ENCODE measurements around the gene CEP250.
"Not testable (repeated sequence)": the region's sequence is repeated elsewhere in the genome, so short reads cannot be mapped to it uniquely, and the experiment has no call there.

CEP250 gene

GRCh38 chr20:35454881-35455609 lies at the start of gene CEP250:
TSS of gene CEP250 (plus strand) at chr20:35455598. CDS start at chr20:35462368, 6,770 bp downstream.
- peak; percentile 93 to 95 for DNase-seq

DNA sequence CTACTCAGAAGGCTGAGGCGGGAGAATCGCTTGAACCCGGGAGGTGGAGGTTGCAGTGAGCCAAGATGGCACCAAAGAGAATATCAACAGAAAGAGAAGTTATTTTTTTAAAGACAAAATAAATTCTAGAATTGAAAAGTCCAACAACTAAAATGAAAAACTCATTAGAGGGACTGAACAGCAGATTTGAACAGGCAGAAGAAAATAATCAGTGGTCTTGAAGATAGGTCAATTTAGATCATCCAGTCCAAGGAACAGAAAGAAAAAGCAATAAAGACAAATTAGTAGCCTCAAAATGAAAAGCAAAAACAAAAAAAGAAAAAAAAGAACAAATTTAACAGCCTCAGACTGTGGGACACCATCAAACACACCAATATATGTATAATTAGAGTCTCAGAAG lies 49.6 kb upstream of the CEP250 start:
- no peak for DNase-seq

DNA sequence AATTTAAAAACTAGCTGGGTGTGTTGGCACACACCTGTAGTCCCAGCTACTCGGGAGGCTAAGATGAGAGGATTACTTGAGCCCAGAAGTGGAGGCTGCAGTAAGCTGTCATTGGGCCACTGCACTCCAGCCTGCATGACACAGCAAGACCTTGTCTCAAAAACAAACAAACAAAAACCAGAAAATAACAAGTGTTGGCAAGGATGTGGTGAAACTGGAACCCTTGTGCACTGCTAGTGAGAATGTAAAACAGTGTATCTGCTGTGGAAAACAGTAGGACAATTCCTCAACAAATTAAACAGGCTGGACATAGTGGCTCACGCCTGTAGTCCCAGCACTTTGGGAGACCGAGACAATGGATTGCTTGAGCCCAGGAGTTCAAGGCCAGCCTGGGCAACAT lies 47.1 kb upstream of the CEP250 start:
- no peak for DNase-seq

DNA sequence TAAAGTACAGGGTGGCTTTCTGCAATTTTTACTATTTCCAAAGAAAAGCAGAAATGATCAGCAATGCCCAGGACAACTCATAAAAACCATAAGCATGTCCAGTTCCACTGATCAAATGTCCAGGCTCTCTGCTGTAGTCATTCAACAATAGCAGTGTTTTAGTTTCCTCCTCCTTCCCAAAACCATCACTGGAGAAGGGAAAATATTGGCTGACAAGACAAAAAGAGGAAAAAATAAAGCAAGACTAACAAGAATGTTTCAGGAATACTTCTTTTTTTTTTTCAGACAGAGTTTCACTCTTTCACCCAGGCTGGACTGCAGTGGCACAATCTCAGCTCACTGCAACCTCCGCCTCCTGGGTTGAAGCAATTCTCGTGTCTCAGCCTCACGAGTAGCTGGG lies 45.9 kb upstream of the CEP250 start:
- DNase-seq: no peak

GRCh38 chr20:35410613-35411012 lies 44.8 kb upstream of the CEP250 start:
- DNase-seq: no peak

DNA sequence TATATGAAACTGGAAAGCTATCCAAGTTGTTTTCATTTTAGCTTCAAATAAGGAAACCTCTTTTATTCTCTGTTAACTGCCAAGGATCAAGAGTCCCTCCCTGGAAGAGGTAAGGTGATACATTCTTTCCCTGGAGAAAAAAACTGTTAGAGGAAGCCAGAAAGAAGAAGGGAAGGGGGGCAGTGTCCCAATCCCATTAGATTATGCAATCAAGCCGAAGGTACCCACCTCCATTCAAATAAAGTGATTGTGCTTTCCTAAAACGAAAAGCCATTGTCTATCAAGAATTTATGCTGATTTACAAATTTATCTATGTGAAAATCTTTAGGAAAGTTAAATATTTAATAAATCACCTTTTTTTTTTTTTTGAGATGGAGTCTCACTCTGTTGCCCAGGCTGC lies 34.1 kb upstream of the CEP250 start:
- DNase-seq: no peak

- no peak for DNase-seq
These were observed 23.6 kb upstream of the CEP250 start for GRCh38 chr20:35431621-35432429.

GRCh38 chr20:35432430-35432735 lies 23.0 kb upstream of the CEP250 start:
- DNase-seq: peak; percentile 7 to 11

GRCh38 chr20:35433337-35433736 lies 22.1 kb upstream of the CEP250 start:
- no peak for DNase-seq

DNA sequence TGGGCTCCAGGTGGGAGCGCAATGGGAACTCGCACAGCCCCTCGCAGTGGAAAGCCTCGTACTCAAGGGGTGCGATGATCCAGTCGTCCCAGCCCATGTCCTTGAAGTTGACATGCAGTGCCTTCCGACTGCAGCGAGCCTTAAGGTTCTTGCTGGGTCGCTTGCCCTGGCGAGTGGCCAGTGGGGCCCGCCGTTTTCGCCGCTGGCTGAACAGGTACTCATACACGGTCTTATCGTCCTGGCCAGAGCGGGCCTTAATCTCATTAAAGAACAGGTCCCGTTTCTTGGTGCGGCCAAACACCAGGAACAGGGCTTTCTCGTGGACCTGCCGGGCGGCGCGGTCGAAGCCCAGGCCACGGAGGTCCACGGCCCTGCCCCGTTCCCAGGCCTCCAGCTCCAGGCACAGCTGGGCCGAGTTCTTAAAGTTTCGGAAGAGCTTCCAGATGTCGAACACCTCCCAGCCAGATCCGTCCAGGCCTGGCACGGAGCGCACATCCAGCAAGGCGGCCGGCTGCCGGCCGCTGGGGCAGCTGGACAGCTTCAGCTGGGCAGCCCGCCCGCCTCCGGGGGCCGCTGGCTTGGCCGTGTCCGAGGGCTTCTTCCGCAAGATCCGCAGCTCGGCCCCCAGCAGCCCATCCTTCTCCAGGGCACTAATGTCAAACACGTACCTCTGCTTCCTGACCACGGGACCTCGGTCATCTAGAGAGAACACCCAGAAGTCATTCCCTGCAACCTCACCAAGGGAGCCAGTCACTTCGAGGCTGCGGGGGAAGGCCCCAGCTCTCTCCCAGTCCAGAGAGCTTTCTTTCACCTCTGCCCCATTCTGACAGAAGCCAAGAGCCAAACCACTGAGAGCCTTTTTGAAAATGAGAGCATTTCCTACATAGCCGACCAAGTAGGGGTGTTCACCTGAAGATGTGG lies 21.1 kb upstream of the CEP250 start:
- DNase-seq: no peak

DNA sequence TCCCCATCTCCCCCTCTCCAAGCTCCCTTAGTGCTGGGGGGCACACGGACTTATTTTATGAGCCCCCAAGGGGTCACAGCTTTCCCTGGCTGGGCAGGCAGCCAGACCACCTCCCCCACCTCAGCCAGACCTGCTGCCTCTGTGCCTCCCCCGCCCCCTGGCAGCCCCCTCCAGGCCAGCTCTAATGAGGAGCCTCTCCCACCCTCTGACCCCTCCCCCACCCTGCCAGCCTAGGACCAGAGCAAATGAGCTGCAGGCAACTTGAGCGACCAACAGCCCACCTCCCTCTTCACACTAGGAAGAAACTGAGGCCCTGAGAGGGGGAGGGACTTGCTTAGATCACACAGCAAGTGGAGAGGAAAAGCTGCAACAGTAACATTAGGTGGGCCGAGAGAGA lies 19.2 kb upstream of the CEP250 start:
- no peak for DNase-seq

GRCh38 chr20:35437599-35437998 lies 17.8 kb upstream of the CEP250 start:
- no peak for DNase-seq

DNA sequence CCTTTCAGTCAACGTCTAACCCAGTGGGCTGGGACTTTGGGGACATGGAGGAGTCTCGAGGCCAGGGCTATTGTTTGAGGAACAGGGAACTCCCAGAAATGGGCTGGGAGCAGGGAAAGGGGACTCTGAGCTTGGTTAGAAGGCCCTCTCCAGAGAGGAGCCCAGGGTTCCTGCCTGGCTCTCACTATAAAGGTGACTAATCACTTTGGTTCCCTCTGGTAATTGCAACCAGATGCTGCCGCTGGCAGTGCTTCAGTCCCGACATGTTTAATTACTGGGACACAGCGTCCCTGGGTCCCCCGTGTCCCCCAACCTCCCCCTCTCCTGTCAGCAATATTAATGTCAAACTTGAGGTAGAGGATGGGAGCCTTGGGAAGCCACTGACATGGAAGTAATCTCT lies 12.4 kb upstream of the CEP250 start:
- no peak for DNase-seq

GRCh38 chr20:35444226-35444625 lies 11.2 kb upstream of the CEP250 start:
- DNase-seq: no peak

DNA sequence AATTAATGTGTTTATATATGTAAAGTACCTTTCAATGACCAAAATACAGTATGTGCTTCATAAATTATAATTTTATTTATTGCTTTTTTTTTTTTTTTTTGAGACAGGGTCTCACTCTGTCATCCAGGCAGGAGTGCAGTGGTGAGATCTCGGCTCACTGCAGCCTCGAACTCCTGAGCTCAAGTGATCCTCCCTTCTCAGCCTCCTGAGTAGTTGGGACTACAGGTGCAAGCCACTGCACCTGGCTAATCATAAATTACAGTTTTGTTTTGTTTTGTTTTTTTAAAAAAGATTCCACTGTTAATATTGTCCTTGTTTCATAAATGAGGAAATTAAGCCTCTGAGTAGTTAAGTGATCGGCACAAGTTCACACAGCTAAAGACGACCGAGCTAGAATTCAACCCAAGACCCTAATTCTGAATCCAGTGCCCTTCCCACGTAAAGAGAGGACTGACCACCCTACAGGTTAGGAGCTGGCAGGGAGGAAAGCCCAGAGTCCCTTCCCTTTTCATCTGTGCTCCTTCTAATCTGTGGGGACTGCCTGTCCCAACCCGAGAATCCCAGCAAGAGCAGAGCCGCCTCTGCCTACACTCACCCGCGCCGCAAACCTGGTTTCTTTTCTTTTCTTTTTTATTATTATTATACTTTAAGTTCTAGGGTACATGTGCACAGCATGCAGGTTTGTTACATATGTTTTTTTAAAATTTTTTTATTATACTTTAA lies 8.9 kb upstream of the CEP250 start:
- DNase-seq: peak in 1 of 2 experiments; percentile 17

GRCh38 chr20:35447082-35447789 lies 8.2 kb upstream of the CEP250 start:
- DNase-seq: peak; percentile 79 to 83

DNA sequence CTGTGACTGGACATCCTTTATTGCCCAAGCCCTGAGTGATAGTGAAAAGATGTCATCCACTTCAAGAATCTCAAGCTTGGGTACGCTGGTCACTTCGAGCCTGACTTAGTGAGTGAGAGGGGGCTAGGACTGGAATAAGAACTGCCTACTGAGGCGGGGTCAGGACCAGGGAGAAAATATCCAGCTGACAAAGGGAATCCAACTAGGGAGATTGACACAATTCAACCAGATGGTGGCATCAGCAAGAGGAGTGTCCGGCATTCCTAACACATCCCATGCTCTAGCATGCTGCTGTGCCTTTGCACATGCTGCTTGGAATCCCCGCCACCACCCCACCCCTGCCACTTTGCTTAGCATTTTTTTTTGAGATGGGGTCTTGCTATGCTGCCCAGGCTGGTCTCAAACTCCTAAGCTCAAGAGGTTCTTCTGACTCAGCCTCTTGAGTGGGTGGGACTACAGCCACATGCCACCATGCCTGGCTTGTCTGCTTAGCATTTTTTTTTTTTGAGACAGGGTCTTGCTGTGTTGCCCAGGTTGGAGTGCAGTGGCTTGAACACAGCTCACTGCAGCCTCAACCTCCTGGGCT lies 6.5 kb upstream of the CEP250 start:
- DNase-seq: no peak

DNA sequence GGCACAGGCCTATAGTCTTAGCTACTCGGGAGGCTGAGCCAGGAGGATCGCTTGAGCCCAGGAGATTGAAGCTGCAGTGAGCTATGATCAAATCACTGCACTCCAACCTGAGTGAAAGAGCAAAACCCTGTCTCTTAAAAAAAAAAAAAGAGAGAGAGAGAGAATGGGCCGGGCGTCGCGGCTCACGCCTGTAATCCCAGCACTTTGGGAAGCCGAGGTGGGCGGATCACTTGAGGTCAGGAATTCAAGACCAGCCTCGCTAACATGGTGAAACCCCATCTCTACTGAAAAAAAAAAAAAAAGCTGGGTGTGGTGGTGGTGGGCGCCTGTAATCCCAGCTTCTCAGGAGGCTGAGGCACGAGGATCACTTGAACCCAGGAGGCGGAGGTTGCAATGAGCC lies 5.5 kb upstream of the CEP250 start:
- DNase-seq: not testable (repeated sequence)

DNA sequence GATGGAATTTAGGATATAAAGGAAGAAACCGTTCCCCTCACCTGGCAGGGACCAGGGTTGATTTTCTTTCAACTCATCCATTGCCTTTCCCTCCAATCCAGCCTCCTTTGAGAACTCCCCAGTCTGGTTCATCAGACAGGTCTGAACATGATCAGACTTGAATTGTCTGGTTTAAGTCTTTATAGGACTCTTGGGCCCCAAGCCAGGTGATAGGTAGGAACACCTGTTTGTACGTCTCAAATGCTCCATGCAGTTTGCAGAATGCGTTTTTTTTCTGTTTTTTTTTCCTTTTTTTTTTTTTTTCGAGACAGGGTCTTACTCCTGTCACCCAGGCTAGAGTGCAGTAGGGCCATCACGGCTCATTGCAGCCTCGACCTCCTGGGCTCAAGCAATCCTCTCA lies 4.1 kb upstream of the CEP250 start:
- no peak for DNase-seq

GRCh38 chr20:35453647-35454046 lies 1.8 kb upstream of the CEP250 start:
- DNase-seq: no peak

DNA sequence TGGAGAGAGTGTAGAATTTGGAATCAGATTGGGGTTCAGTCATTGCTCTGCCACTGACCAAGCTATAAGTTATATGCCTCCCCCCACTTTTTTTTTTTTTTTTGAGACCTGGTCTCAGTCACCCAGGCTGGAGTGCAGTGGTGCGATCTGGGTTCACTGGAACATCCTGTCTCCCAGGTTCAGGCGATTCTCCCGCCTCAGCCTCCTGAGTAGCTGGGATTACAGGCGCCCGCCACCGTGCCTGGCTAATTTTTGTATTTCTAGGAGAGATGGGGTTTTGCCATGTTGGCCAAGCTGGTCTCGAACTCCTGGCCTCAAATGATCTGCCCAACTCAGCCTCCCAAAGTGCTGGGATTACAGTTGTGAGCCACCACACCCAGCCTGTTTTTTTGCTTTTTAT lies 1.3 kb downstream of the CEP250 start:
- not testable (repeated sequence) for DNase-seq

GRCh38 chr20:35457539-35457938 lies 2.1 kb downstream of the CEP250 start:
- not testable (repeated sequence) for DNase-seq

Measured in Kasumi-1 (cell line).